AG10803 (cell line): ENCODE results near the gene SEH1L.
"Not testable (repeated sequence)": the region's sequence is repeated elsewhere in the genome, so short reads cannot be mapped to it uniquely, and the experiment has no call there.

Experiments used
- DNase-seq: peaks from one replicate; pipeline ENCODE4 v3.0.0; 2010; ENCODE audit warnings: low read depth
- H3K4me3 ChIP-seq: 2 replicates; pipeline ENCODE4 v1.5.1; 2011; ENCODE audit warnings: mild to moderate bottlenecking, low read length, control low read depth
- CTCF ChIP-seq: conservative IDR thresholded peaks from 2 replicates; pipeline ENCODE4 v1.5.1; 2011; ENCODE audit warnings: mild to moderate bottlenecking, low read length, control low read depth, inconsistent platforms

Gene SEH1L

GRCh38 chr18:12960853-12961397, 13.1 kb downstream of the SEH1L start:
- no peak overlapping the region for H3K4me3 ChIP-seq
- DNase-seq, result no peak
- TF ChIP-seq CTCF, result no peak

GRCh38 chr18:12963069-12963468, 15.3 kb downstream of the SEH1L start:
- no peak for DNase-seq
- no peak for TF ChIP-seq CTCF

GRCh38 chr18:12968115-12968514, 20.3 kb downstream of the SEH1L start:
- no peak overlapping the region for H3K4me3 ChIP-seq
- DNase-seq, result no peak
- TF ChIP-seq CTCF, result no peak

More at GRCh38 chr18:12963069-12963468, 15.3 kb downstream of the SEH1L start:
- H3K4me3 ChIP-seq, result no peak overlapping the region

GRCh38 chr18:12968619-12969018, 20.8 kb downstream of the SEH1L start:
- TF ChIP-seq CTCF, result no peak
- no peak overlapping the region for H3K4me3 ChIP-seq

GRCh38 chr18:12973562-12974213, 25.9 kb downstream of the SEH1L start:
- H3K4me3 ChIP-seq, result no peak overlapping the region
- DNase-seq, result no peak
- TF ChIP-seq CTCF, result no peak

More at GRCh38 chr18:12968619-12969018, 20.8 kb downstream of the SEH1L start:
- DNase-seq, result no peak

GRCh38 chr18:12975488-12975887, 27.7 kb downstream of the SEH1L start:
- no peak for DNase-seq
- TF ChIP-seq CTCF, result no peak
- H3K4me3 ChIP-seq, result no peak overlapping the region

GRCh38 chr18:12976305-12976704, 28.5 kb downstream of the SEH1L start:
- no peak overlapping the region for H3K4me3 ChIP-seq
- TF ChIP-seq CTCF, result no peak
- no peak for DNase-seq

GRCh38 chr18:12980065-12980464, 32.3 kb downstream of the SEH1L start:
- H3K4me3 ChIP-seq, DNase-seq: not testable (repeated sequence)
